GM10266 (cell line): Measurements from ENCODE around the gene SMARCC2.
"Not testable (repeated sequence)": the region's sequence is repeated elsewhere in the genome, so short reads cannot be mapped to it uniquely, and the experiment has no call there.

Experiments
- DNase-seq: peaks from one replicate; pipeline ENCODE4 v3.0.0; 2012; ENCODE audit errors: extremely low spot score
- TF ChIP-seq, protein P1 (sequence below): IDR thresholded peaks from 2 replicates; pipeline ENCODE4 v1.5.1; 2012; ENCODE audit warnings: mild to moderate bottlenecking, low read depth; ENCODE audit not compliant: control insufficient read depth, insufficient read depth; ENCODE audit errors: missing control alignments

The SMARCC2 gene

DNA sequence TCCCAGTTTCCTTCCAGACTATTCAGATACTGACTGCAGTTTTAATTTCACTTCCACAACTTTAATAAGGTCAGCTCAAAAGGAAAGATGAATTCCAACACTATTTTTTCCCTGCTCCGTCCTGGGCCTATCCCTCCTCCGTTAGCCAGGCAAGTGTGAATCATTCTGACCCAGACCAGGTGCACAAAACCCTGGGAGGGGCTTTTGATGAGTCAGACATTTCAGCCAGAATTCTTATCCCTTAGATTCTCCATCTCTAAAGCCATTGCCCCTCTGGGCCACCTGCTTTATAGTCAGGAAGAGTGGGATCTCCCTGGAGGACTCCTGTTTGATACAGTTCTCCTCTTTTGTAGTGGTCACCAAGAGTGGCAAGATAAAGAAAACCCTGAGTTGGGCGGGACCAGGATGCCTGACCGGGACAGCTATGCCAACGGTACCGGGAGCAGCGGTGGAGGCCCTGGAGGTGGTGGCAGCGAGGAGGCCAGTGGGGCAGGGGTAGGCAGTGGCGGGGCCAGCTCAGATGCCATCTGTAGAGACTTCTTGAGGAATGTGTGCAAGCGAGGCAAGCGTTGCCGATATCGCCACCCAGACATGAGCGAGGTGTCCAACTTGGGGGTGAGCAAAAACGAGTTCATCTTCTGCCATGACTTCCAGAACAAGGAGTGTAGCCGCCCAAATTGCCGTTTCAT is 69.0 kb downstream of the SMARCC2 start:
- TF ChIP-seq, protein P1, sequence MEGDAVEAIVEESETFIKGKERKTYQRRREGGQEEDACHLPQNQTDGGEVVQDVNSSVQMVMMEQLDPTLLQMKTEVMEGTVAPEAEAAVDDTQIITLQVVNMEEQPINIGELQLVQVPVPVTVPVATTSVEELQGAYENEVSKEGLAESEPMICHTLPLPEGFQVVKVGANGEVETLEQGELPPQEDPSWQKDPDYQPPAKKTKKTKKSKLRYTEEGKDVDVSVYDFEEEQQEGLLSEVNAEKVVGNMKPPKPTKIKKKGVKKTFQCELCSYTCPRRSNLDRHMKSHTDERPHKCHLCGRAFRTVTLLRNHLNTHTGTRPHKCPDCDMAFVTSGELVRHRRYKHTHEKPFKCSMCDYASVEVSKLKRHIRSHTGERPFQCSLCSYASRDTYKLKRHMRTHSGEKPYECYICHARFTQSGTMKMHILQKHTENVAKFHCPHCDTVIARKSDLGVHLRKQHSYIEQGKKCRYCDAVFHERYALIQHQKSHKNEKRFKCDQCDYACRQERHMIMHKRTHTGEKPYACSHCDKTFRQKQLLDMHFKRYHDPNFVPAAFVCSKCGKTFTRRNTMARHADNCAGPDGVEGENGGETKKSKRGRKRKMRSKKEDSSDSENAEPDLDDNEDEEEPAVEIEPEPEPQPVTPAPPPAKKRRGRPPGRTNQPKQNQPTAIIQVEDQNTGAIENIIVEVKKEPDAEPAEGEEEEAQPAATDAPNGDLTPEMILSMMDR: no peak
- no peak for DNase-seq

DNA sequence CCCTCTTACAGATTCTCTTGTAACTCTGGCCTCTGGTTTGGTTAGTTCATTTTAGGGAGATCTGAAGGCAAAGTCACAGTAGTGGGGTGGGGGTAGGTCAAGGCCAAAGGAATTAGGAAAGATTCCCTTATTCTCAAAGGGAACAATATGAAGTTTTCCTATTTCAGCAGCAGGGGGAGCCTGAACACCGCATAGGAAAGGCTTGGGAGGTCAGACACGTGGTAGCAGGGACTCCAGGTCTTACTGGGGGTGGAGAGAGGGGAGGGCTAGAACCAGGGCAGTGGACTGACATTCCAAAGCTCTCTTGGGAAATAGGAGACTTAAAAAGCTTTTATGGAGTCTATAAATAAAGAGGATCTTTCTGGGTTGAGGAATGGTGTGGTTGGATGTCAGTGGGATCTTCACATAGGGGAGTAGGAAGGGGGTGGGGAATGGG is 69.9 kb downstream of the SMARCC2 start:
- TF ChIP-seq, protein P1: peak; percentile 72
- peak; percentile 73 for DNase-seq

DNA sequence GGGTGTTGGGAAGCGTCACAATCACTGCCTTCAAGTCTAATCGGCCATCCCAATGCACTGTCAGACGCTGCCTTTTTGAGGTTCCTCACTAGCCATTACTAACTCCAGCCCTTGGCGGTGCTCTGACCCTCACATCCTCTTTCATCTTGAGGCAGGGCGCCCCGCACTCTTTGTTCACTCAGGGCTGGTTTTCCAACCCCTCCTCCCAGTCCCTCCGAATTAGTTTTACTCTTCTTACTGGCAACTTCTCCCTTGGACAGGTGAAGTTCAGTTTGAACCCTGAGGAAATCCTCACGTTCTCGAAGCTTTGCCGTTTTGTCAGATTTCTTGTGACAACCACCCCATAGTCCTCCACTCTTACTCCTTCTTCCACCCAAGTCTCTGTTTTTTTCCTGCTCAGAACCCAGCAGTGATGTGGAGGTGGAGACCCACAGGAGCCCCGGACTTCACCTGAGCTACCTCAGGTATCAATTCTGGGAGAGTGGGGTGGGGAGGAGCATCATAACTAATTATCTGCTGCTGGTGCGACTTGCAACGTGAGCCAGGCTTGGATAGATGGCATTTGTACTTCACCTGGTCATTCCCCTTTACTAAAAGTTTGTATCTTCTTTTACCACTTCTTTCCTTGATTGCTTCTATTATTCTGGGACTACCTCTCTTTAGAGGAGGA is 70.5 kb downstream of the SMARCC2 start:
- TF ChIP-seq, protein P1: no peak
- peak; percentile 25 for DNase-seq

DNA sequence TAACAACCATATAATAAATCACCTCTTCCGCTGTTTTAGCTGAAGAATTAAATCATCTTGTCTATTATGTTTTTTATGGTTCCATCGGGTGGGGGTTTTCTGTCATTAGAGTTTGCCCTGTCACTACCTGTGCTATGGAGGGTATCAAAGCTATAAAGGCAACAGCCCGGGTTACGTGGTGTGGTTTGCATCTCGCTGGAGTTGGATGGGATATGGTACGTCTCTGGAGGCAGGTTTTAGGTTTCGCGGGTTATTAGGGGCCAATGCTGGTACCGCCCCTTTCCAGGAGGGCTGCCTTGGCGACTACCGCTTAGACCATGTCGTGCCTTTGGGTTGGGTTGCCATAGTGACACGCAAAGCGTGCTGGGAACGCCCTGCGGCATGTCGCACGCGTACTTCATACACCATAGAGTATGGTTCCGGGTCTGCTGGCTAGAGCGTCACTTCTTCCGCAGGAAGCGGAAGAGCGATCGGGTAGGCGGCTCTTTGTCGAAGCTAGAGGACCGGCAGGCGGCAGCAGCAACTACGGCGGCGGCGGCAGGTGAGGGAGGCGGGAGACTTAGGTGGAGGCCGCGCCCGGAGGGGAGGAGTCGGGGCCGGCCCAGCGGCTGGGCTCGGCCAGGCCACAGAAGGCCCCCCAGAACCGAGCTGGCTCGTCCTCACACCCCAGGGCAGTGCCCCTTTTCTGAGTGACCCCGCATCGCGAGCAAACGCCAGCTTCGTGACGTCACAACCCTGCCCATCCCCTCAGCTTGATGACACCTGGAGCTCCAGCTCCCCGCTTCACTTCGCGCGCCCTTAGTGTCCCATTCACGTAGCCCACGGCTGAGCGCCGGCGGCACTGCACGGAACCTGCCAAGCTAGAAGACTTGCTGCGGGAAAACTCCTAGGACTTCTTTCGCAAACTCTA is 71.2 kb downstream of the SMARCC2 start, which contains the start of gene ZC3H10:
ZC3H10 (plus strand) TSS at position 489 of the 910 bp plus-strand sequence. CDS start 2,297 bp downstream, outside the sequence.
- TF ChIP-seq, protein P1: peak; percentile 65
- peak; percentile 92 for DNase-seq

DNA sequence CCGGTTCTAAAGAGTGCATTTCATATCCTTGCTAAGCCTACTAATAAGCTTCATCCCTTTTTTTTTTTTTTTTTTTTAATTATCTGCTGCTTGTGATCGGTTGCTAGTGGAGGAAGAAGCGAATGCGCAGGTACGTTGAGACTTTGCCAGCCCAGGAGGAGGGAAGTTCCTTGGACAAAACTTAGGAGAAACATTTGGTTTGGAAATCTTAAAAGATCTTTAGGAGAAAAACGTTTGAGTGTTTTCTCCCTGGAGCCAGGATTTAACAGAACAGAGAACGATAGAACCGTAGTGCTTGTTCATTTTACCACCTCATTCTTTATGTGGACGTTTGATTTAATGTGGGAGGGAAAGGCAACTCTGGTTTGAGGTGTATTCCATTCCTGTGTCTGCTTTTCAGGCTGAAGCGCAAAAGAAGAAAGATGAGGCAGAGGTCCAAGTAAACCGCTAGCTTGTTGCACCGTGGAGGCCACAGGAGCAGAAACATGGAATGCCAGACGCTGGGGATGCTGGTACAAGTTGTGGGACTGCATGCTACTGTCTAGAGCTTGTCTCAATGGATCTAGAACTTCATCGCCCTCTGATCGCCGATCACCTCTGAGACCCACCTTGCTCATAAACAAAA is 72.1 kb downstream of the SMARCC2 start:
- DNase-seq: not testable (repeated sequence)

DNA sequence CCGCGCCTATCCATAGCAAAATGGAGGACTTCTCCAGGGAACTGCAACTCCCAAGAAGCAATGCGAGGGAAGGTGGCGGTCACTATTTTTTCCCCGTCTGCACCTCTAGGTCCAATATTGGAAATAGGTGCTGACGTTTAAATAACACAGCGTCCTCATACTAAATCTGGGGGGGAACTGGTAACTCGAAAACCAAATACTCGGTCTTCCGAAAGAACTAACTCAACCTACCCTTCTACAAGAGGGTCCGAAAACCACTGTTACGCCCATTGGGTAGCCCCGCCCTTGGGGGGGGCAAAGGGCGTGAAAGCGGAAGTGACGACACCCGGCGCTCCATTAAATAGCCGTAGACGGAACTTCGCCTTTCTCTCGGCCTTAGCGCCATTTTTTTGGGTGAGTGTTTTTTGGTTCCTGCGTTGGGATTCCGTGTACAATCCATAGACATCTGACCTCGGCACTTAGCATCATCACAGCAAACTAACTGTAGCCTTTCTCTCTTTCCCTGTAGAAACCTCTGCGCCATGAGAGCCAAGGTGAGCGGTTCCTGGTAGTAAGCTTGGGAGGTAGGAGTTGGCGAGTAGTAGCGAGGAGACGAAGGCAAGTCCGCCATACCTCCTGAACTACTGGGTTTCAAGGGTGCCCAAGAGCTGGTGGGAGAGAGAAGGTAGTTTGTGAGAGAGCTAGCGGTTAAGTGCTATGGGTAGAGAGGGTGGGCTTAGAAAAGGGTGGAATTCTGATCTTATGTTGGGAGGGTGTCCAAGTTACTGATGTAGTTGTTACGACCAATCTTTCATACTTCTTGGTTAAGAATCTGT is 72.8 kb downstream of the SMARCC2 start, which contains the start of gene RPL41:
RPL41 (plus strand) TSS at position 367 of the 815 bp plus-strand sequence.
- DNase-seq: peak; percentile 83
- TF ChIP-seq, protein P1: no peak
